CD4-positive, alpha-beta T cell treated with Interleukin-17A for 1 hour (primary cell): ENCODE measurements around the gene HOXC6.

Experiments used
- DNase-seq: peaks from one replicate; pipeline ENCODE4 v3.0.0-alpha.2; 2020

HOXC6 gene

GRCh38 chr12:54002915-54003389 is 25.3 kb upstream of the HOXC6 start:
- DNase-seq: no peak

GRCh38 chr12:54003625-54004024 is 24.6 kb upstream of the HOXC6 start:
- DNase-seq: no peak

- DNase-seq: no peak
Measured at GRCh38 chr12:54004063-54004840, 24.0 kb upstream of the HOXC6 start.

GRCh38 chr12:54004841-54005530 is 23.3 kb upstream of the HOXC6 start:
- DNase-seq: no peak

GRCh38 chr12:54005531-54005852 is 22.7 kb upstream of the HOXC6 start:
- no peak for DNase-seq

GRCh38 chr12:54005853-54006558 is 22.2 kb upstream of the HOXC6 start:
- DNase-seq: peak; percentile 86

- DNase-seq: no peak
Measured at GRCh38 chr12:54006559-54007220, 21.6 kb upstream of the HOXC6 start.

- DNase-seq: no peak
Measured at GRCh38 chr12:54007538-54008259, 20.5 kb upstream of the HOXC6 start.

DNA sequence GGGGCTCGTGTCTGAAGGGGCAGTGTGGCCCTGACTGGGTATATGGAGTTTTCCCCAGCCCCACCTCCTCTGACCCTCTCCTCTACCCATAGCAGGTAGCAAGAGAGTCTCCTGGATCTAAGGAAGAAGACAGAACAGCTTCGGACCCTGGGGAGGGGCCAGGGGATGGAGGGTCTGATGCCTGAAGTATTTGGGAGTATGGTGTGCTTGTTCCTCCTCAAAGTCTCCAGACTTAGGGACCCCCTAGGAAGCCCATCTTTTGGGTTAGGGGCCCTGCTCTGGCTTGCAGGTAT is 20.0 kb upstream of the HOXC6 start:
- DNase-seq: no peak

DNA sequence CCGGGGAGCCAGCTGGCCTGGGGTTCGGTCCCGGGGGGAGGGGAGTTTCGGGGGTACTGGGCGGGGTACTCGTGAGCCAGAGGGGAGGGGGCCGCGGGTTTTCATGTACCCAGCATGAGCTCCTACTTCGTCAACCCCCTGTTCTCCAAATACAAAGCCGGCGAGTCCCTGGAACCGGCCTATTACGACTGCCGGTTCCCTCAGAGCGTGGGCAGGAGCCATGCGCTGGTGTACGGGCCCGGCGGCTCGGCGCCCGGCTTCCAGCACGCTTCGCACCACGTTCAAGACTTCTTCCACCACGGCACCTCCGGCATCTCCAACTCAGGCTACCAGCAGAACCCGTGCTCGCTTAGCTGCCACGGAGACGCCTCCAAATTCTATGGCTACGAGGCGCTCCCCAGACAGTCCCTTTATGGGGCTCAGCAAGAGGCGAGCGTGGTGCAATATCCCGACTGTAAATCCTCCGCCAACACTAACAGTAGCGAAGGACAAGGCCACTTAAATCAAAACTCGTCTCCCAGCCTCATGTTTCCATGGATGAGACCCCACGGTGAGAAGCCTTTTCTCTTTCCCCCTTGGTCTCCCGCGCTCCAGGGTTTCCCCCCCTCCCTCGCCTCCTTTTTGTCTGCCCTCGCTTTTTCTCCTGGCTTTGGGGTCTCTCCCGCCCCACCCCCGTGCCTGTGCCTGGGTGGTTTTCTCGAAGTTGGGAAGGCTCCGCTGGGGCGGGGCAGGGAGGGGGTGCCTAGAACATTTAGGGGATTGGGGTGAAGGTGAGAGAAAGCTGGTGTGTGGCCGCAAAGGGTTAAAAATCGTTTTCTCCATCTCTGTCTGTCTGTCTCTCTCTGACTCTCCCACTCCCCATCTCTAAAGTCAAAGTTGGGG is 18.8 kb upstream of the HOXC6 start:
- no peak for DNase-seq

GRCh38 chr12:54010053-54010971 is 17.9 kb upstream of the HOXC6 start:
- no peak for DNase-seq

- DNase-seq: no peak
Measured at GRCh38 chr12:54010972-54011664, 17.1 kb upstream of the HOXC6 start.

DNA sequence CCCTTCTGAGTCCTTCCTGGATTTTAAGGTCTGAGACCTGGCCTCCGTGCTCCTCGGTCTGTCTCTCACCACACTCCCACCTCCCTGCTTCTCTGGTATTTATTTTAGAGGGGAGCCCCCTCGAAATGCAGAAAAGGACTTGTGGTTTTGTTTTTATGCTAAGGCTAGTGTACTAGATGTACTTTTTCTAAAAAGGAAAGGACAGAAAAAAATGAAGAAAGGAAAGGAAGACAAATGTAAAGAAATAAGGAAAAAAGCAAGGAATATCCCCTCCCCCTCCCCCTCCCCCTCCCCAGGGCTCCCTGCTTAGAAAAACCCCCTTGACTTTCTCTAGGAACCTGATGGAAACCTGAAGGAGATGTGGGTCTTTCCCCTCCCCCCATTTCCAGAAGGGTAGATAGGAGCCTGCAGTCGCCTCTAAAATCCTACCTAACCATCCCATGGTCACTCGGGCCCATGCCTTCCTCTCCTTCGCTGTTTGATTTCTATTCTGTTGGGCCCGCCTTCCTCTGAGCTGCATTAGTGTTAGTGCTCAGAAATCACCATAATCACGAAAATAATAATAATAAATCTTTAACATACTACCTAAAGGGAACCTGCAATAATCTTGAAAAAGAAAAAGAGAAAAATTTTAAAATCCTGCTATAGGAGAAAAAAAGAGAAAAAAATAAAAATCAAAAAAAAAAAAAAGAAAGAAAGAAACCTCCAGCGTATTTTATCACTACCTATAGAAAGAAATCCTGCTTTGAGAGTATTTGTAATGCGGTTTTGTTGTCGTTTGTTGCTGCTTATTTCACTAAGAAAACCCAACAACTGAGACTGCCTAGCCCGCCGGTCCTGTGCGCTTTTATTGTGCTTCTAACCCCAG is 16.3 kb upstream of the HOXC6 start:
- no peak for DNase-seq

DNA sequence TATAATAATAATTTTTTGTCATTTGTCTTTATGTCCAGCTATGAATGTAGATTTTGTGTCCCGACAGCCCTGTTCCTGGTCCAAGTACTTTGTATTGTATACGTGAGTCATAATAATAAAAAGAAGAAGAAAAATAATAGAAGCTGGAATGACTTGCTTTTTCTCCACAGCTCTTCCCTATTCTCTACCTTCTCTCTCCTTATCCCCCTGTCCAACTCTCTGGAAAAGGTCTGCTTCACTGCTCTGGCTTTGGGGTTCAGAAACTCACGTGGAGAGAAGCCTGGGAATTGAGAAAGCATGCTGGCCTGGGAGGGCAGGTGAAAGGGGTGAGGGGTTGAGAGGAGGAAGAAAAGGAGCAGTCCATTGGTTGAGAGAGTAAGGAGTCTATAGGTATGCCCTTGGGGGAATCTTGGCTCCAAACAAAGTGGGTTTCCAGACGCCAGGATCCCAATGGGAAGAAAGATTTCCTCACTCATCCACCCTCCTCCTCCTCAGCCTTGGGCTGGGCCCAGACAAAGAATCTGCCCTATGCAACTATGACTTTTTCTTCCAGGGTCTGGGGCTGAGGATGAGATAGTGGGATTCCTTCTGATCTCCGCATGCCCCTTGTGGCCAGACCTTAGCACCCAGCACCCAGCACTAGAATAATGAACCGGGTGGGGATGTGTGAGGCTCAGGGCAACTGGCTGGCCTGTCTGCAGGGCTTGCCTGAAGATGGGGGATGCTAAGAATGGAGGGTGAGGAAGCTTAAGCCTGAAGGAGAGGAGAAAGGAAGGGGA is 15.4 kb upstream of the HOXC6 start:
- no peak for DNase-seq

DNA sequence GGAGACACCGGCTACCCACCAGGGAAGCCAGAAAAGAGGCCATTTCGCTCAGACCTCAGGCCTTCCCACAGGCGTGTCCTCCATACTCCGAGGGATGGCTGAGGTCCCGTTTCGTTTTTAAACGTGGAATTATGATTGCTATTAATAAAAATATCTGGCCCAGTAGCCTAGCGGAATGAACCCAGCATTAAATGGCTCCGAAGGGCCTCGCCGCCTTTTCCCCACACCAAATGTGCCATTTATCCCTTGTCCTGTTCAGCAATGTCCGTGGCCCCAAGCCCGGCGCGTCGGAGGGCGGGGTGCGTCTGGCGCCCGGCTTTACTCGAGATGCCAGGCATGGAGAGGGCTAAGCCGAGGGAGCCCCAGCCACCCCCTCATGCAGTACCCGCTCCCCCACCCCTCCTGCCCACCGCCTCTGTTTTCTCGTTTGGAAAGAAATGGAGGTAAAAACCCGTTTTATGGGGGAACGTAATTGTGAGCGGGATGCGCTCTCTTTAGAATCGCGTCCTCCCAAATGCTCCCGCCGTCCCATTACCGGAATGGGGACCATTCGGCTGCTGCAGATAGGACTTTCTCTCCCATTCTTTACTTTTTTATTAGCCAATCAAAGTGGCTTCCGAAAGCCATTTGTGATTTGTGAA is 13.7 kb upstream of the HOXC6 start:
- DNase-seq: no peak

DNA sequence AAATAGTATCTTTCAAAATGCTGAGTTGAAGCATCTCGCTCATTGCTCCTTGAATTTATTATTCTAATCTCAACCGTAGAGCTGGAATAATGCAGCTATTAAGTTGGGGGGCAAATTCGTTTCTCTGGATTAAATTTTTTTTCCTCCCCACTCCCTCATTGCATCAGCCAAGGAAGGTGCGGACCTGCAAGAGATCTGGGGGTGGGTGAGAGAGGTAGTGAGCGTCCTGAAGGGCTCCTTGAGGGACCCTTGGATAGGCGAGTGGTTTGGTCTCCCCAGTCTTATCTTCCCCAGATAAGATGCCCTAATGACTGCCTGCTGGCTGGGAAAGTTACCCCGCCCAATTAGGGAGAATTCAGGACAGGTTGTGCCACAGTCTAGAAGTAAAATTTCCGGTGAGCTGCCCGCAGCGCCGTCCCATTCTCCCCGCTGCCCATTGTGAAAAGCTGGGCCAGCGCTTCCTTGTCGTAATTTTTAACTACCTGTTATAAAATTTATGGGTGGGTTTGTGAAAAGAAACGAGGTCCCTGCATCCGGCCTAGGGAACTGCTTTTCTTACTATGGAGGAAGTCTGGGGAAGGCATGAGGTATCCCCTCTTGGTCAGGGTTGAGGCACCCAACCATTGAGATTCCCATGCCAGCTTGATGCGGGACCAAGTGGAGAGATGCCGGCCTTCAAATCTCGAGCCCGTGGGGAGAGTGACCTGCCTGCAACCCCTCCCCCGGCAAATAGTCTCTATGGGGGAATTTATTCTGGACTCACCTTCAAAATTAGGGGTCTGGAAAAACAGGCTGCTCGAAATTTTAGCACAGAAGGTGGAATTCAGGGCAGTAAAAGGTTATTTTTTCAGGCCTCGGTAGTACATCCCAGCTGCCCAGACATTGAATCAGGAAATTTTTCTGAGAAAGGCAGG is 13.0 kb upstream of the HOXC6 start:
- no peak for DNase-seq

- no peak for DNase-seq
Measured at GRCh38 chr12:54016051-54016450, 12.2 kb upstream of the HOXC6 start.
